H54 (cell line): ENCODE results near the gene B4GALNT3.

Experiments
- DNase-seq: peaks from one replicate; pipeline ENCODE4 v3.0.0; 2011; ENCODE audit warnings: low spot score, mixed read lengths; ENCODE audit not compliant: insufficient read length
- FAIRE-seq: peaks from 3 replicates; lab custom pipeline; 2011; peaks lifted over from hg19 to GRCh38; lab: Jason Lieb, UNC
- POLR2A ChIP-seq: IDR thresholded peaks from 2 replicates; pipeline ENCODE4 v1.6.1; 2011; ENCODE audit warnings: low read depth, mild to moderate bottlenecking, low read length

B4GALNT3 gene

GRCh38 chr12:479161-479560 is 19.4 kb downstream of the B4GALNT3 start:
- DNase-seq (no peak), FAIRE-seq (no peak)
- TF ChIP-seq POLR2A, result no peak

DNA sequence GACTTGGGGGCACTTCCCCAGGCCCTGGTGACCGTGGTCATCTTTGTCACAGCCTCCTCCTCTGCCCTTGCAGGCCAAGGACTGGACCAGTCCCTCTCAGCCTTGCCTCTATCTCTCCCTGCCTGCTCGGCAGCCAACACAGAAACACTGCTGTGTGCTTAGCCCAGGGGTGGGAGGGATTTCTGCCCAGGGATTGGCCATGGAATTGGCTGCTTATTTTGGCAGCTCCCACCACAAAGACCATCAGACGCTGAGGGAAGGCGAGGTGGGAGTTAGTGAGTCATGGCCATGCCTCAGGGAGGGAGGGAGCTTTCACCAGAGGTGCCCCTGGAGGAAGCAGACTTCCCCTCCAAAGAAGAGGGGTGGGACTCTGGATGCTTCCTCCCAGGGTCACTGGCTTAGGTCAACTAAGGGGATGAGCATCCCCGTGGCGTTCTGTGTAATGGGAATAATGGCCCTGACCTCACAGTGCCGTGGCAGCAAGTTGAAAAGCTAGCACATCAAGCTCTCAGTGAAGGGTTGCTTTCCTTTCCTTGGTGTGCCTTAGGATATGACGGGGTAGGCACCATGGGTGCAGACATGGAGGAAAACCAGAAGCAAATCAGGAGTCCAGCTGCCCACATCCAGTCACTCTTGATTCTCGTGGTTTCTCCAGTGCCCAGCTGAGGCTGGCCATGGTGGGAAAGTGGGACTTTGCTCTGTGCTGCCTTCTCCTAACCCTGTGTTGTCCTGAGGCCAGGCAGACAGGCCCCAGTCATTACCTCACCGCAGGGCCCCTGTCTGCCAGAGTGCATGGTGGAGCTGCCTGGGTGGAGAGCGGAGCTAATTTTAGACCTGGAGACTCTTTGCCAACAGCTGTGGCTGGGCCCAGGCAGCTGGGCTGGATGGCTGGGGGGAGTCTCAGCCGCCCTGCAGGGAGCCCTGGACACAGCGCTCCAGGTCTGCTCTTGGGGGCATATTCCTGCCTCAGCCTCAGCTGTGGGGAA is 21.4 kb downstream of the B4GALNT3 start:
- no peak; the same call in 1 of the 2 replicates for TF ChIP-seq POLR2A
- FAIRE-seq (no peak), DNase-seq (no peak)

DNA sequence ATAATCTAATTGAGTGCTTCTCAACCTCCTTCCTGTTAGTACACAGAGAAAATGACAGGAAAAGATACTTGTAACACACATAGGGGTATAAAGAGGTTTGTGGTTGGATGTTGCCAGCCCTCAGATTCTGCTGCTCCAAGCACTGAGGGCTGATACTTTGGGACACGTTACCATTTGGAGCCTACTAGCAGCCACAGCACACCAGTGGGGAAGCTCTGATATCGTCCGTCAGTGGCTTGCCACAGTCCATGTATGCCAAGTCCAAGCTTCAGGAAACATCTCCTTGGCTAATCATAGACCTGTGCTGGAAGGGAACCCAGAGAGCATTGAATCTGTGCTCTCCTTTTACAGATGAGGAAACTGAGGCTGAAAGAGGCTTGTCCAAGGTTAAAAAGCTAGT is 22.3 kb downstream of the B4GALNT3 start:
- TF ChIP-seq POLR2A, result no peak
- DNase-seq, result no peak
- no peak for FAIRE-seq

- FAIRE-seq (no peak), DNase-seq (no peak)
- no peak for TF ChIP-seq POLR2A
Measured at GRCh38 chr12:484096-484495, 24.4 kb downstream of the B4GALNT3 start.

DNA sequence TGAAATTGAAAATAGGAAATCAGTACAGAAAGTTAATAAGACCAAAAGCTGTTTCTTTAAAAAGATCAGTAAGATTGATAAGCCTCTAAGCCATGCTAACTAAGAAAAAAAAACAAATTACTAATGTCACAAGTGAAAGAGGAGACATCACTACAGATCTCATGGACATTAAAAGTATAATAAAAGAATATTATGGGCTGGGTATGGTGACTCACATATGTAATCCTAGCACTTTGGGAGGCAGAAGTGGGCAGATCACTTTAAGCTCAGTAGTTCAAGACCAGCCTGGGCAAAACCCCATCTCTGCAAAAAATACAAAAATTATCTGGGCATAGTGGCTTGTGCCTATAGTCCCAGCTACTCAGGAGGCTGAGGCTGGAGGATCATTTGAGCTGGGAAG is 30.5 kb downstream of the B4GALNT3 start:
- no peak for TF ChIP-seq POLR2A
- no peak for FAIRE-seq
- DNase-seq, result no peak

- no peak for DNase-seq
- no peak for TF ChIP-seq POLR2A
- no peak for FAIRE-seq
Measured at GRCh38 chr12:495466-495865, 35.7 kb downstream of the B4GALNT3 start.

GRCh38 chr12:496736-497135 is 37.0 kb downstream of the B4GALNT3 start:
- no peak for DNase-seq
- no peak for TF ChIP-seq POLR2A
- FAIRE-seq, result no peak

DNA sequence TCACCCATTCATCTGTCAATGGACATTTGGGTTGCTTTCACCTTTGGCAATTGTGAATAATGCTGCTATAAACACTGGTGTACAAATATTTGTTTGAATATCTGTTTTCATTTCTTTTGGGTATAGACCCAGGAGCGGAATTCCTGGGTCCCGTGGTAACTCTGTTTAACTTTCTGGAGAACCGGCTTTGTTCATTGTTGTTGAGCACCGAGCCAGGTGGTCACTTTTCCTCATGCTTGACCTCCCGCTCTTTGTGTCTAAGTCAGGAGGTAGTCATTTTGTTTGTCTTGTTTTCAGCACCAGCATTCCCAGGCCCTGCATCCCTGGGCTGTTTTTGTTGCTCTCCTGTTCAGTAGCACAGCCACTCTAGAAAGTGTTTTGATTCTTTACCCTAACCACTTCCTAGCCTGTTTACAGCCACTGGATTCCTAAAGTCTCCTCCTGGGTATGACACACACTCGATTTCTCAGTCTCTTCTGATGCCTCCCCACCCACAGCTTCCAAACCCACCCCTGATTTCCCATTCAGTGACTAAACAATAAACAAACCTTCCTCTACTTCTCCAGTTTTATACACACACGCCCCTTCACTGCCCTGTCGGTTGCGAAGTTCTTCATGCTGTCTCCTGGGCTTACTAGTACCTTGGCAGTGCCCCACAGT is 37.9 kb downstream of the B4GALNT3 start:
- FAIRE-seq (no peak), DNase-seq (no peak)
- TF ChIP-seq POLR2A, result no peak

DNA sequence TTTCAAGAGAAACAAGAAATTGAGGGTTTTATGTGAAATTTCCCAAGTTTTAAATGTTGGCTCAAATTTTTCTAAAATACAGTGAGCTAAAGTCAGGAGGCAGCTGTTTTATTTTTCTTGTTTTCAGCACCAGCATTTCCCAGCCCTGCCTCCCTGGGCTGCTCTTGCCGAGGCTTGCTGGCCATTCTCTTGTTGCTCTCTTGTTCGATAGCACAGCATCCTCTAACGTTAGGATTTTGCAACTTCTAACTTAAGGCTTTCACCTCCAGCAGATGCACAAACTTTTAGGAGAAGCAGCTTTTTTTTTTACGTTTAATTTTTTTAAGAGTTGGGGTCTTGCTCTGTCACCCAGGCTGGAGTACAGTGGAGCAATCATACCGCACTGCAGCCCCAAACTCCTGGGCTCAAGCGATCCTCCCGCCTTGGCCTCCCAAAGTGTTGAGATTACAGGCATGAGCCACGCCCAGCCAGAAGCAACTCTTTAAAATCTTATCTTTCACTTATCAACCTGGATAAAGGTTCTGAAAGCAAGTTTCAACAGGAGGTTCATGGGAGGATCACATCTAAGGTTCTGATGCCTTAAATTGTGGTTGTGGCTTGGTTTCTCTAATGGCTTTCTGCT is 40.2 kb downstream of the B4GALNT3 start:
- TF ChIP-seq POLR2A, result no peak
- FAIRE-seq (no peak), DNase-seq (no peak)

DNA sequence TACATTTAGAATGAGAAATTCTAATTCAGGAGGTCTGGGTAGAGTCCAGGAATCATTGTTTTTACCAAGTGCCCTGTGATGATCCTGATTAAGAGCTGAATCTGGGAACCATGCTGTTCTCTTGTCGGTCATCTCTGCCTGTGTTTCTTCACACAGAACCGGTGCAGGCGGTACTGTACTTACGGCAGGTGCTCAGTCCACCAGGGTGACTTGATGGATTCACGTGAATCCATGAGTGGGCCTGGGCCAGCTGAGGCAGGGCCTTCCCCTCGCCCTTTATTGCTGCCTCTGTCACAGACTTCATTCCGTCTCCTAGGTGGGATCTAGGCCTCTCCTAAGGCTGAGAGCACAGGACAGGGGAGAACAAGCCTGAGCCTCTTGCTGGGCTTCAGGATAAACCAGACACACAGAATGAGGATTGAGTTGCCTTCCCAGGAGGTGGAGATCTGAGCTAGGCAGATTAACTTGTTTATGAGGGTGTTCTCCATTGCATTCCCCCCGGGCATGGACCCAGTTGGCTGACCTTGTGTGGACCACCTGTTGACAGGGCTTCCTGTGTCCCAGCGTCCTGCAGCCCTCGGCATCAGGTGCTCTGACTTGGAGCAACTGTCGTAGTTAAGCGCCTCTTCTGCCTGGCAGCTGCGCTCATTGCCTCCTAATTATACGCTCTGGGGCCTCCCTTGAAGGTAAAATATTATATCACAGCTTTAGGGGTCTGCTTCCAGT is 42.1 kb downstream of the B4GALNT3 start:
- TF ChIP-seq POLR2A, result no peak
- FAIRE-seq (no peak), DNase-seq (no peak)

DNA sequence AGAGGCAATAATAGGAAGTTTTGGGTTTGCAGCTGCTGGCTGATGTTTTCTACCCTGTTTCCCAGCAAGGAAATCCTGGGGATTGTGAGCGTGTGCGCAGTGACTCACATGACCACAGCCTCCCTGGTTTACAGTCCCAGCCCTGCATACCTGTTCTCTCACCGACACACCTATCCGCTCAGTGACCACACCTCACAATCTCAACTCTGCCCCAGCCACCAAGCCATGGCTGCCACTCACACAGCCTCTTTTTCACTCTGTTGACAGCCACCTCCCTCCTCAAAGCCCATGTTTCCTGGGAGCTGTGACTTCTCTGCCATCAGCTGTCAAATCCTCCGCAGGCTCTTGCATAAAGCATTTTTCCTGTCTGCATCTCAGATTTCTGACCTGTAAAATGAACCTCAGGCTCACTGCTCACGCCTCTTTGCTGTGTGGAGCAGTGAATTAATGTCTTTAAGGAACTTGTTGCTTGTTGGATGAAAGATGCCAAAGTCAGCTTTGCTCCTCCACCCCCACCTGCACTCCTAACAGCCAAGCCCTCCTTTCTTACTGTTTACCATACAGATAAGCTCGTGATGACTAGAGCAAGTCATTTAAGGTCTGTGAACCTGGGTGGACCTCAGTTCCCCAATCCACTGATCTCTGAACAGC is 43.5 kb downstream of the B4GALNT3 start:
- DNase-seq, result no peak
- FAIRE-seq, result no peak
- TF ChIP-seq POLR2A, result no peak

DNA sequence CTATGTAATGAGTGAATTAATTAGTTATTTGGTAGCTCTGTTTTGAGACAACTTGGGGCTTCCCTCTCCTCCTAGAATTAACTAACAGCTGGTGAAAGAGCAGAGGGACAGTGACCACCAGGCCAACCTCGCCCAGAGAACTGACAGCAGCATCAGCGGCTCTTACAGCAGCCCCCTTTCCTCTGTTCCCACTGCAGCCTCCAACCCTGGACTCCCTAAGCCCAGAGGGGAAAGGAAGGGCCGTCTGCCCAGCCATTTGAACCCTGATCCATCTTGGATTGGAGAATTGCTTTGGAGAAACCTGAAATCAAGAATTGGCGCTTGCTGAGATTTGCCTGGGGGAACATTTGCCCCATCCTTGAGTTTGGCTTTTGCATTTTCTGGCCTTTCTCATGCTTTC is 45.5 kb downstream of the B4GALNT3 start:
- FAIRE-seq, result no peak

GRCh38 chr12:507391-507796 is 47.7 kb downstream of the B4GALNT3 start:
- no peak for DNase-seq
- no peak for FAIRE-seq
- TF ChIP-seq POLR2A, result no peak

More for the DNA sequence above, 45.5 kb downstream of the B4GALNT3 start:
- no peak for TF ChIP-seq POLR2A
- DNase-seq, result no peak

- FAIRE-seq, result no peak
Measured at GRCh38 chr12:508145-508544, 48.4 kb downstream of the B4GALNT3 start.

More at GRCh38 chr12:508145-508544, 48.4 kb downstream of the B4GALNT3 start:
- TF ChIP-seq POLR2A, result no peak
- DNase-seq, result no peak
